Uterus (tissue), 2 donors: ENCODE data around the gene CXCR5.

Experiments
- POLR2A ChIP-seq, 2 donors: fragments of 450-650 bp; IDR thresholded peaks; one replicate each; pipeline ENCODE4 v1.6.1; 2016; ENCODE audit warnings: antibody characterized with exemption in 2 of 2, mild to moderate bottlenecking in 1 of 2, moderate library complexity in 1 of 2
- TF ChIP-seq, protein P1 (sequence below), 4 experiments: fragments of 200-600 bp in 2 of 4; fragments of 450-650 bp in 2 of 4; sonication (generic) in 2 of 4; IDR thresholded peaks; one replicate each; pipeline ENCODE4 v1.5.1; 2016 to 2019; ENCODE audit warnings: antibody characterized with exemption in 4 of 4, mild to moderate bottlenecking in 2 of 4, moderate library complexity in 1 of 4

DNA sequence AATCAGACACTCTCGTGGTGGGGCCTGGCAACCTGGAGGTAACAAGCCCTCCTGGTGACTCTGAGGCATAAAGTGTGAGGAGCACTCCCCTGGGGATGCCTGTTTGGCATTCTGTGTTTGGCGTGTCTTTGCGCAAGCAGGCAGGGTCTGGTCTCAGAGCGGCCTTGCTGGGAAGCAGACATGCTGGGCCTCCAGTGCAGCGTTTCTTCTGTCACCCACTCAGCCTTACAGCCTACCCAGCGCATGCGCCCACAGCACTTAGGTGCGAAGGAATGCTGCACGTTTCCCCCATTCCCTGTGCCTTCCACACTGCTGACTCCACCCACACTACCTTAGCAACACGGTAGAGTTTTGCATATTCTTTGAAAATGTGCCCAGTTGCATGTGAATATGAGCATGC, 7.4 kb upstream of the CXCR5 start:
- TF ChIP-seq, protein P1, sequence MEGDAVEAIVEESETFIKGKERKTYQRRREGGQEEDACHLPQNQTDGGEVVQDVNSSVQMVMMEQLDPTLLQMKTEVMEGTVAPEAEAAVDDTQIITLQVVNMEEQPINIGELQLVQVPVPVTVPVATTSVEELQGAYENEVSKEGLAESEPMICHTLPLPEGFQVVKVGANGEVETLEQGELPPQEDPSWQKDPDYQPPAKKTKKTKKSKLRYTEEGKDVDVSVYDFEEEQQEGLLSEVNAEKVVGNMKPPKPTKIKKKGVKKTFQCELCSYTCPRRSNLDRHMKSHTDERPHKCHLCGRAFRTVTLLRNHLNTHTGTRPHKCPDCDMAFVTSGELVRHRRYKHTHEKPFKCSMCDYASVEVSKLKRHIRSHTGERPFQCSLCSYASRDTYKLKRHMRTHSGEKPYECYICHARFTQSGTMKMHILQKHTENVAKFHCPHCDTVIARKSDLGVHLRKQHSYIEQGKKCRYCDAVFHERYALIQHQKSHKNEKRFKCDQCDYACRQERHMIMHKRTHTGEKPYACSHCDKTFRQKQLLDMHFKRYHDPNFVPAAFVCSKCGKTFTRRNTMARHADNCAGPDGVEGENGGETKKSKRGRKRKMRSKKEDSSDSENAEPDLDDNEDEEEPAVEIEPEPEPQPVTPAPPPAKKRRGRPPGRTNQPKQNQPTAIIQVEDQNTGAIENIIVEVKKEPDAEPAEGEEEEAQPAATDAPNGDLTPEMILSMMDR (IDR thresholded peaks at IDR 0.05): no peak
- no peak for TF ChIP-seq POLR2A (IDR thresholded peaks at IDR 0.05)
